ENCODE data around the gene BRIX1. TPM values are rescaled to one million over a fixed set of nuclear protein-coding genes. Genes with fewer than 3 reads are reported as not detected.

BRIX1 gene
- total and polyA plus RNA-seq, 12 donors = 9.5 to 17.2 (median 14.9) TPM

GRCh38 chr5:34886392-34887119 lies 29.0 kb upstream of the BRIX1 start:
- no peak for DNase-seq

GRCh38 chr5:34889394-34889793 lies 26.1 kb upstream of the BRIX1 start:
- Histone ChIP-seq H3K36me3 (no peaks in the 10 kb centered on the region), H3K4me3 (no peak overlapping the region), H3K27me3 (no peaks in the 10 kb centered on the region), H3K27ac (no peak overlapping the region), H3K9me3 (no peaks in the 10 kb centered on the region), H3K4me1 (no peaks in the 10 kb centered on the region)
- no peak for DNase-seq
- ATAC-seq = no peak
- WGBS, 2 donors = 96% methylated on average over 1 of the region's 1 CpG
- intact Hi-C loops (cut with DNase I) = no loop called here
- TF ChIP-seq CTCF (IDR thresholded peaks at IDR 0.05) = no peak

More at GRCh38 chr5:34886392-34887119, 29.0 kb upstream of the BRIX1 start:
- ATAC-seq = no peak
- no peaks in the 10 kb centered on the region for H3K9me3 ChIP-seq
- no peaks in the 10 kb centered on the region for H3K4me1 ChIP-seq
- no peaks in the 10 kb centered on the region for H3K27me3 ChIP-seq
- H3K36me3 ChIP-seq = no peaks in the 10 kb centered on the region
- WGBS, 2 donors = 76% methylated on average over 3 of the region's 3 CpGs
- no peak for TF ChIP-seq CTCF (IDR thresholded peaks at IDR 0.05)
- H3K27ac ChIP-seq = no peak overlapping the region
- intact Hi-C loops (cut with DNase I) = no loop called here
- H3K4me3 ChIP-seq = no peak overlapping the region

GRCh38 chr5:34891981-34892380 lies 23.5 kb upstream of the BRIX1 start:
- peaks cover 0 to 5% (median 0%) of the 10 kb centered on the region in 9 donors for H3K36me3 ChIP-seq
- TF ChIP-seq CTCF (IDR thresholded peaks at IDR 0.05) = no peak
- peak in 5 of 8 donors; percentile 28 to 65 (median 53) for ATAC-seq
- H3K4me3 ChIP-seq = no peak overlapping the region
- no peak overlapping the region for H3K27ac ChIP-seq
- 67% methylated on average over 5 of the region's 5 CpGs for WGBS, 2 donors
- no peaks in the 10 kb centered on the region for H3K27me3 ChIP-seq
- H3K9me3 ChIP-seq = no peaks in the 10 kb centered on the region
- intact Hi-C loops (cut with DNase I) = loop anchor here in 3 of 10 donors (10.0 kb wide), 1 partner anchor 237 kb away; the partner anchor contains the start of gene RAI14 (in 3 of the 3)
- H3K4me1 ChIP-seq = no peaks in the 10 kb centered on the region
- peak in 1 of 2 donors; percentile 31 for DNase-seq

GRCh38 chr5:34892414-34892813 lies 23.1 kb upstream of the BRIX1 start:
- H3K4me3 ChIP-seq = no peak overlapping the region
- no peak for ATAC-seq
- peaks cover 0 to 7% (median 0%) of the 10 kb centered on the region in 9 donors for H3K36me3 ChIP-seq
- DNase-seq = no peak
- intact Hi-C loops (cut with DNase I) = loop anchor here in 3 of 10 donors (10.0 kb wide), 1 partner anchor 238 kb away; the partner anchor contains the start of gene RAI14 (in 3 of the 3)
- WGBS, 2 donors = 92 to 96% methylated on average over 6 of the region's 6 CpGs
- no peaks in the 10 kb centered on the region for H3K9me3 ChIP-seq
- no peaks in the 10 kb centered on the region for H3K27me3 ChIP-seq
- no peak for TF ChIP-seq CTCF (IDR thresholded peaks at IDR 0.05)
- H3K27ac ChIP-seq = no peak overlapping the region
- no peaks in the 10 kb centered on the region for H3K4me1 ChIP-seq
